ENCODE results near the gene SEC24D. TPM values are rescaled to one million over a fixed set of nuclear protein-coding genes. Genes with fewer than 3 reads are reported as not detected.

The SEC24D gene
- total and polyA plus RNA-seq, 2 experiments from 2014 or later, result 37.6 to 94.8 TPM

- no peak overlapping the region for H3K27ac ChIP-seq (ENCODE audit: low read depth)
- H3K4me3 ChIP-seq, result no peak overlapping the region
- DNase-seq (ENCODE audit: low spot score), result no peak
- TF ChIP-seq ETS1 (IDR thresholded peaks at IDR 0.05) (no peak), ZNF462 (CRISPR knock-in tag; IDR thresholded peaks at IDR 0.05) (no peak), STAT1 (IDR thresholded peaks at IDR 0.05; ENCODE audit: unreplicated experiment) (no peak)
- Mint-ChIP-seq H3K27me3 (ENCODE audit: insufficient read depth, low read depth, poor library complexity) (no peaks in the 10 kb centered on the region), H3K4me1 (peaks cover 20% of the 10 kb centered on the region; the same call in 2 of the 3 replicates), H3K9me3 (no peaks in the 10 kb centered on the region), H3K4me3 (no peak overlapping the region), H3K36me3 (ENCODE audit: low read depth) (peaks cover 21% of the 10 kb centered on the region), H3K27ac (no peak overlapping the region)
- no peaks in the 10 kb centered on the region for H4K20me1 ChIP-seq (replicated peaks; ENCODE audit: insufficient read depth)
- no peaks in the 10 kb centered on the region for H3K79me2 ChIP-seq (replicated peaks; ENCODE audit: insufficient read depth)
- no peak overlapping the region for H2AFZ ChIP-seq
- H3K4me2 ChIP-seq, result no peak overlapping the region
- H3K36me3 ChIP-seq (ENCODE audit: insufficient read depth), result peaks cover 27% of the 10 kb centered on the region; the same call in 1 of the 2 replicates
- ATAC-seq, result no peak
- no peaks in the 10 kb centered on the region; the same call in none of the 2 replicates for H3F3A ChIP-seq (replicated peaks; ENCODE audit: low read depth)
- H3K27me3 ChIP-seq (ENCODE audit: insufficient read depth), result no peaks in the 10 kb centered on the region
- no peaks in the 10 kb centered on the region for H3K9me2 ChIP-seq (ENCODE audit: insufficient read depth)
- peaks cover 10% of the 10 kb centered on the region for H3K4me1 ChIP-seq (ENCODE audit: insufficient read depth)
Measured at GRCh38 chr4:118753685-118754084, 82.2 kb downstream of the SEC24D start.

- H3K27ac Mint-ChIP-seq, result no peak overlapping the region; the same call in 1 of the 2 replicates
- ATAC-seq, result no peak
- Histone ChIP-seq H3K79me2 (replicated peaks; ENCODE audit: insufficient read depth) (no peaks in the 10 kb centered on the region), H3K4me3 (no peak overlapping the region), H2AFZ (no peak overlapping the region), H3K9me2 (ENCODE audit: insufficient read depth) (no peaks in the 10 kb centered on the region), H3K4me2 (no peak overlapping the region), H4K20me1 (replicated peaks; ENCODE audit: insufficient read depth) (no peaks in the 10 kb centered on the region), H3K4me1 (ENCODE audit: insufficient read depth) (peaks cover 10% of the 10 kb centered on the region), H3K27me3 (ENCODE audit: insufficient read depth) (no peaks in the 10 kb centered on the region), H3F3A (replicated peaks; ENCODE audit: low read depth) (no peaks in the 10 kb centered on the region; the same call in none of the 2 replicates), H3K27ac (ENCODE audit: low read depth) (no peak overlapping the region), H3K36me3 (ENCODE audit: insufficient read depth) (peaks cover 26% of the 10 kb centered on the region; the same call in 1 of the 2 replicates)
- no peaks in the 10 kb centered on the region for H3K27me3 Mint-ChIP-seq (ENCODE audit: insufficient read depth, low read depth, poor library complexity)
- H3K9me3 Mint-ChIP-seq, result no peaks in the 10 kb centered on the region
- no peak for DNase-seq (ENCODE audit: low spot score)
- H3K4me1 Mint-ChIP-seq, result peaks cover 20% of the 10 kb centered on the region; the same call in 2 of the 3 replicates
- peaks cover 21% of the 10 kb centered on the region for H3K36me3 Mint-ChIP-seq (ENCODE audit: low read depth)
- H3K4me3 Mint-ChIP-seq, result no peak overlapping the region
- TF ChIP-seq JUNB (IDR thresholded peaks at IDR 0.05; ENCODE audit: unreplicated experiment) (no peak), ETS1 (IDR thresholded peaks at IDR 0.05) (no peak), POLR2AphosphoS5 (IDR thresholded peaks at IDR 0.05; ENCODE audit: low read depth) (no peak)
Measured at GRCh38 chr4:118753096-118753495, 82.8 kb downstream of the SEC24D start.
